B cell (primary cell): ENCODE measurements around the gene PLA2G2F. TPM values are rescaled to one million over a fixed set of nuclear protein-coding genes. Genes with fewer than 3 reads are reported as not detected.

Experiments used
- ATAC-seq: fragments of 200-7000 bp; cut with Tn5 transposase; one replicate; pipeline ENCODE4 v1.10.0; 2021; ENCODE audit warnings: low read depth, mild to moderate bottlenecking, moderate number of reproducible peaks, moderate library complexity
- CTCF ChIA-PET: fragments of 350-600 bp; sonication (Branson Sonifier 250); formaldehyde crosslinking; loops from one replicate; lab custom pipeline; 2021; ENCODE audit warnings: antibody characterized with exemption, inconsistent platforms; lab: Charles Lee
- POLR2A ChIA-PET: fragments of 350-600 bp; sonication (Branson Sonifier 250); formaldehyde crosslinking; loops from one replicate; lab custom pipeline; 2021; ENCODE audit warnings: antibody characterized with exemption; lab: Charles Lee
- DNase-seq: peaks from one replicate; pipeline ENCODE4 v3.0.0; 2013
- H2AFZ ChIP-seq: 2 replicates; pipeline ENCODE4 v1.6.1; 2012; ENCODE audit warnings: mild to moderate bottlenecking, low read depth, low read length; ENCODE audit not compliant: insufficient read depth, poor library complexity, severe bottlenecking
- H3K27ac ChIP-seq, 2 donors: 1 replicate in 1 of 2; 2 replicates in 1 of 2; pipeline ENCODE4 v1.5.1; 2012 to 2013; ENCODE audit warnings: low read length in 2 of 2, mild to moderate bottlenecking in 2 of 2, moderate library complexity in 1 of 2
- H3K27me3 ChIP-seq, 4 experiments: fragments of 200-600 bp in 1 of 4; sonication (generic) in 1 of 4; replicated peaks in 1 of 4; 1 replicate in 2 of 4; 2 replicates in 2 of 4; pipeline versions ENCODE4 v1.6.1 to v1.7.0; 2013 to 2016; ENCODE audit warnings: low read length in 3 of 4, mild to moderate bottlenecking in 2 of 4, mixed read lengths in 1 of 4, moderate library complexity in 1 of 4; ENCODE audit not compliant: insufficient read depth in 4 of 4, control insufficient read depth in 3 of 4; ENCODE audit errors: control extremely low read depth in 1 of 4
- H3K36me3 ChIP-seq, 2 experiments: replicated peaks in 1 of 2; 1 replicate in 1 of 2; 2 replicates in 1 of 2; pipeline versions ENCODE4 v1.6.1 to v1.7.1; 2013; ENCODE audit warnings: low read length in 1 of 2; ENCODE audit not compliant: insufficient read depth in 2 of 2, control insufficient read depth in 1 of 2; ENCODE audit errors: control extremely low read depth in 1 of 2, extremely low read depth in 1 of 2
- H3K4me1 ChIP-seq, 2 donors: fragments of 200-600 bp in 1 of 2; sonication (generic) in 1 of 2; 1 replicate in 1 of 2; 2 replicates in 1 of 2; pipeline versions ENCODE4 v1.5.1 to v1.6.1; 2013 to 2017; ENCODE audit warnings: low read length in 2 of 2; ENCODE audit not compliant: control insufficient read depth in 2 of 2, insufficient read depth in 2 of 2
- H3K4me2 ChIP-seq: replicated peaks from 2 replicates; pipeline ENCODE3; 2012; ENCODE audit warnings: mild to moderate bottlenecking, low read depth, low read length; ENCODE audit not compliant: poor library complexity, severe bottlenecking
- H3K4me3 ChIP-seq, 5 experiments: fragments of 200-600 bp in 1 of 5; sonication (generic) in 1 of 5; 1 replicate in 3 of 5; 2 replicates in 2 of 5; pipeline versions ENCODE4 v1.5.1 to v1.7.0; 2011 to 2016; ENCODE audit warnings: low read length in 4 of 5, mild to moderate bottlenecking in 4 of 5, low read depth in 2 of 5, control low read depth in 1 of 5, moderate library complexity in 1 of 5; ENCODE audit not compliant: insufficient read depth in 1 of 5; ENCODE audit errors: control extremely low read depth in 1 of 5, extremely low read depth in 1 of 5
- H3K79me2 ChIP-seq: fragments of 200-600 bp; sonication (generic); one replicate; pipeline ENCODE4 v1.6.0; 2016; ENCODE audit warnings: low read length; ENCODE audit not compliant: control insufficient read depth, insufficient read depth
- H3K9ac ChIP-seq: fragments of 200-600 bp; sonication (generic); 2 replicates; pipeline ENCODE4 v1.6.1; 2017; ENCODE audit warnings: mild to moderate bottlenecking, low read length, moderate library complexity
- H3K9me3 ChIP-seq, 3 donors: one replicate each; pipeline versions ENCODE4 v1.6.1 to v1.7.1; 2013; ENCODE audit warnings: low read length in 2 of 3; ENCODE audit not compliant: control insufficient read depth in 2 of 3, insufficient read depth in 1 of 3; ENCODE audit errors: control extremely low read depth in 1 of 3
- H4K20me1 ChIP-seq: 2 replicates; pipeline ENCODE4 v1.6.0; 2012; ENCODE audit warnings: mild to moderate bottlenecking, low read length; ENCODE audit not compliant: insufficient read depth, control insufficient read depth, poor library complexity, severe bottlenecking
- H3K27ac Mint-ChIP-seq: one replicate; pipeline ENCODE4 v1.8.0; 2021; ENCODE audit warnings: mixed read lengths
- H3K27me3 Mint-ChIP-seq: one replicate; pipeline ENCODE4 v1.8.0; 2021; ENCODE audit warnings: mixed read lengths
- H3K4me1 Mint-ChIP-seq: one replicate; pipeline ENCODE4 v1.8.0; 2021; ENCODE audit warnings: mixed read lengths
- H3K4me3 Mint-ChIP-seq: one replicate; pipeline ENCODE4 v1.8.0; 2021; ENCODE audit warnings: mixed read lengths
- H3K9me3 Mint-ChIP-seq: one replicate; pipeline ENCODE4 v1.8.0; 2022; ENCODE audit warnings: mixed read lengths; ENCODE audit not compliant: insufficient read depth
- CTCF ChIP-seq: fragments of 200-600 bp; IDR thresholded peaks from one replicate; pipeline ENCODE4 v1.8.0; 2022; ENCODE audit warnings: antibody characterized with exemption, mild to moderate bottlenecking
- EZH2 ChIP-seq: IDR thresholded peaks from 2 replicates; pipeline ENCODE4 v1.6.1; 2012; ENCODE audit warnings: borderline replicate concordance, low read depth, mild to moderate bottlenecking, moderate library complexity, low read length; ENCODE audit not compliant: insufficient read depth, poor library complexity, severe bottlenecking
- WGBS: methylation state at CpG from one replicate; pipeline ENCODE4 v1.1.5; 2013; ENCODE audit warnings: missing lambda C conversion rate; ENCODE audit not compliant: insufficient coverage; 5-methylcytosine and 5-hydroxymethylcytosine counted together
- intact Hi-C: fragments of 100-400 bp; cut with micrococcal nuclease; formaldehyde crosslinking; loops from one replicate; pipeline ENCODE4 v1.10.0; 2022
- polyA plus RNA-seq: library from polyadenylated mRNA; depleted of rRNA; stranded (reverse); fragments of >200 nt; gene quantifications from 2 replicates; pipeline ENCODE4 v1.2.3, GENCODE V29; 2012
- total RNA-seq, 2 donors: library from RNA; stranded (reverse); fragments of 120-200 nt in 1 of 2; gene quantifications; 1 replicate in 1 of 2; 2 replicates in 1 of 2; pipeline versions ENCODE4 v1.2.3 to v1.2.4, GENCODE V29; 2013 to 2022

PLA2G2F gene
- total and polyA plus RNA-seq, 2 donors (not counting 1 experiment from before 2014, with no cell fraction given) = not detected

DNA sequence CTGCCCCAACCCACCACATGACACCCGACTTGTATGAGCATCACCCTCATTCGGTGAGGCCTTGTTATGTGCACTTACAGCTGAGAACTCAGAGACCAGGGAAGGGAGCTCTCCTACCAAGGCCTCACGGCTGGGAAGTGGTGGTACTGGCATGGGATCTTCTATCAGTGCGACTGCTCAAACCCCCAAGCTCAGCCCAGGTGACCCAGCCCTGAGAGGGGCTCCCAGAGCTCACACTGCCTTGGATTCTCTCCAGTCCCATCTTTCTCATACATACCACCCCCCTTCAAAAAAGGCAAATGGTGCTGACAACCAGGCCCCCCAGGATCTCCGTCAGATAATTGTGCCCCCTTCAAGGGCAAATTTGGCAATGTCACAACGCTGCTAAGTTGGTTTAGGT, 777 bp upstream of the PLA2G2F start:
- H3K4me1 Mint-ChIP-seq = no peaks in the 10 kb centered on the region
- H3K27ac ChIP-seq = no peak overlapping the region
- H3K4me1 ChIP-seq = no peaks in the 10 kb centered on the region
- intact Hi-C loops = no loop called here
- H3K4me2 ChIP-seq = no peak overlapping the region
- H4K20me1 ChIP-seq = no peaks in the 10 kb centered on the region
- TF ChIP-seq CTCF (no peak), EZH2 (no peak)
- ChIA-PET CTCF (no interaction called here), POLR2A (no interaction called here)
- no peak for ATAC-seq
- H3K27ac Mint-ChIP-seq = no peak overlapping the region
- no peak overlapping the region for H3K4me3 Mint-ChIP-seq
- no peaks in the 10 kb centered on the region for H3K9me3 Mint-ChIP-seq
- H3K36me3 ChIP-seq = no peaks in the 10 kb centered on the region
- H3K27me3 ChIP-seq = peaks cover 0 to 6% (median 0%) of the 10 kb centered on the region in 4 experiments
- H3K9me3 ChIP-seq = peaks cover 0 to 4% (median 0%) of the 10 kb centered on the region in 3 donors
- no peak overlapping the region for H3K4me3 ChIP-seq
- no peak overlapping the region for H3K9ac ChIP-seq
- no peak overlapping the region for H2AFZ ChIP-seq
- no peaks in the 10 kb centered on the region for H3K79me2 ChIP-seq
- 90% methylated on average over 2 of the region's 6 CpGs for WGBS
- no peak for DNase-seq
- peaks cover 13% of the 10 kb centered on the region for H3K27me3 Mint-ChIP-seq

GRCh38 chr1:20139776-20140612, 871 bp downstream of the PLA2G2F start:
- CTCF ChIA-PET = no interaction called here
- Histone ChIP-seq H3K4me3 (no peak overlapping the region), H3K4me2 (no peak overlapping the region), H3K9ac (no peak overlapping the region), H3K4me1 (no peaks in the 10 kb centered on the region), H3K9me3 (peaks cover 0 to 4% (median 0%) of the 10 kb centered on the region in 3 donors), H2AFZ (no peak overlapping the region), H3K27ac (no peak overlapping the region), H4K20me1 (no peaks in the 10 kb centered on the region), H3K36me3 (no peaks in the 10 kb centered on the region), H3K27me3 (peaks cover 0 to 6% (median 0%) of the 10 kb centered on the region in 4 experiments), H3K79me2 (no peaks in the 10 kb centered on the region)
- intact Hi-C loops = no loop called here
- Mint-ChIP-seq H3K9me3 (no peaks in the 10 kb centered on the region), H3K4me1 (no peaks in the 10 kb centered on the region), H3K4me3 (no peak overlapping the region), H3K27me3 (peaks cover 9% of the 10 kb centered on the region), H3K27ac (no peak overlapping the region)
- DNase-seq (no peak), ATAC-seq (no peak)
- WGBS = 67% methylated on average over 13 of the region's 13 CpGs
- TF ChIP-seq CTCF (no peak), EZH2 (no peak)
- POLR2A ChIA-PET = no interaction called here
